ENCODE measurements around the gene CRKL. TPM values are rescaled to one million over a fixed set of nuclear protein-coding genes. Genes with fewer than 3 reads are reported as not detected.

Gene CRKL
- polyA plus RNA-seq, 3 donors = 26.0 to 37.5 (median 29.4) TPM

DNA sequence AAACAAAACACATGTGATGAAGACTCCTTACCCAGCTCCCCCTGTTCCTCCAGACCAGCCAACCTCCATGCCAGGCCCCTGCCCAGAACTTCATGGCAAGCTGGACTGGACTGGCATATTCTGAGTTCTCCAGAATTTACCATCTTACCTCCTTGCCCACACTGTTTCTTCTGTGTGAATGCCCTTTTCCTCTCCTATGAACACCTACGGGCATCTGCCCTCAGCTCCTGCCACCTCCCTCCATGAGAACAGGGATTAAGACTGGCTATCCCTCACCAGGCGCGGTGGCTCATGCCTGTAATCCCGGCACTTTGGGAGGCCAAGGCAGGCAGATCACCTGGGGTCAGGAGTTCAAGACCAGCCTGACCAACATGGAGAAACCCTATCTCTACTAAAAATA lies 43.4 kb downstream of the CRKL start:
- intact Hi-C loops (cut with micrococcal nuclease) = loop anchor here (5.0 to 10.0 kb wide), 2 partner anchors 52 to 64 kb away; no protein-coding TSS in a partner anchor
- peaks cover 15 to 23% (median 18%) of the 10 kb centered on the region in 3 donors for H3K27me3 Mint-ChIP-seq (ENCODE audit: low read depth in 3 of 3)
- DNase-seq = no peak

DNA sequence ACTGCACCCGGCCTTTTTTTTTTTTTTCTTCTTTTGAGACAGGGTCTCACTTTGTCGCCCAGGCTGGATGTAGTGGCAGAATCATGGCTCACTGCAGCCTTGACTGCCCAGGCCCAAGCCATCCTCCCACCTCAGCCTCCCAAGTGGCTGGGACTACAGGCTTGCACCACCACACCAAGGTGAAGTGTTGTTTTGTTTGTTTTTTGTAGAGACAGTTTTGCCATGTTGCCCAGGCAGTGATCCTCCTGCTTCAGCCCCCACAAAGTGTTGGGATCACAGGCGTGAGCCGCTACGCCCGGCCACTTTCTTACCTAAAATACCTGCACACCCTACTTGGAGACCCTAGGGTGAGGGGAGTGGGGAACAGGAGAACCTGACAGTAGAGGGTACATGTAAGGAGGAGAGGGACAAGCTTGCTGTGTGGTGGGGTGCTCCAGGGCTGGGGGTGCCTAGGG lies 45.3 kb downstream of the CRKL start:
- peak overlapping the region in 5 of 7 donors; percentile 14 to 90 (median 77) for H3K27ac Mint-ChIP-seq
- peaks cover 47 to 61% of the 10 kb centered on the region in 2 donors for H3K4me1 ChIP-seq (ENCODE audit: control insufficient read depth in 1 of 2, insufficient read depth in 2 of 2, low read length in 2 of 2)
- peak overlapping the region in 1 of 2 donors; percentile 22 for H3K27ac ChIP-seq (ENCODE audit: low read depth in 1 of 2, low read length in 2 of 2)
- H2AFZ ChIP-seq (ENCODE audit: insufficient read depth, low read depth, low read length, poor library complexity, severe bottlenecking) = no peak overlapping the region
- no peak overlapping the region for H3K9ac ChIP-seq (ENCODE audit: insufficient read depth, low read length, poor library complexity, severe bottlenecking)
- H3K4me3 ChIP-seq (replicated peaks in 1 of 3; ENCODE audit: low read depth in 2 of 3, low read length in 3 of 3) = no peak overlapping the region
- peaks cover 3 to 16% of the 10 kb centered on the region in 2 donors for H3K27me3 ChIP-seq (ENCODE audit: control insufficient read depth in 2 of 2, insufficient read depth in 2 of 2, low read length in 2 of 2)
- DNase-seq = no peak
- H3K4me1 Mint-ChIP-seq = peaks cover 48% of the 10 kb centered on the region
- no peaks in the 10 kb centered on the region for H3K9me3 ChIP-seq (replicated peaks in 1 of 2; ENCODE audit: control insufficient read depth in 1 of 2, insufficient read depth in 1 of 2, low read length in 2 of 2)
- peaks cover 21 to 23% of the 10 kb centered on the region in 2 donors for H3K36me3 Mint-ChIP-seq
- no peaks in the 10 kb centered on the region for H4K20me1 ChIP-seq (ENCODE audit: insufficient read depth, low read length)
- peaks cover 18 to 29% (median 26%) of the 10 kb centered on the region in 3 donors for H3K27me3 Mint-ChIP-seq (ENCODE audit: low read depth in 3 of 3)
- no peak overlapping the region for H3K4me2 ChIP-seq (replicated peaks; ENCODE audit: extremely low read depth, low read length, poor library complexity, severe bottlenecking)
- intact Hi-C loops (cut with micrococcal nuclease) = loop anchor here (5.0 to 10.0 kb wide), 2 partner anchors 50 to 62 kb away; no protein-coding TSS in a partner anchor
- WGBS (ENCODE audit: insufficient coverage) = no CpG with 5 or more reads among the region's 6 CpGs
- peaks cover 0 to 9% (median 0%) of the 10 kb centered on the region in 7 donors for H3K9me3 Mint-ChIP-seq
- H3K36me3 ChIP-seq (replicated peaks in 1 of 2; ENCODE audit: control insufficient read depth in 1 of 2, insufficient read depth in 2 of 2, low read length in 2 of 2) = peaks cover 0 to 7% of the 10 kb centered on the region in 2 donors
- peaks cover 23% of the 10 kb centered on the region for H3K79me2 ChIP-seq (ENCODE audit: insufficient read depth, low read length)
- TF ChIP-seq, protein P1, sequence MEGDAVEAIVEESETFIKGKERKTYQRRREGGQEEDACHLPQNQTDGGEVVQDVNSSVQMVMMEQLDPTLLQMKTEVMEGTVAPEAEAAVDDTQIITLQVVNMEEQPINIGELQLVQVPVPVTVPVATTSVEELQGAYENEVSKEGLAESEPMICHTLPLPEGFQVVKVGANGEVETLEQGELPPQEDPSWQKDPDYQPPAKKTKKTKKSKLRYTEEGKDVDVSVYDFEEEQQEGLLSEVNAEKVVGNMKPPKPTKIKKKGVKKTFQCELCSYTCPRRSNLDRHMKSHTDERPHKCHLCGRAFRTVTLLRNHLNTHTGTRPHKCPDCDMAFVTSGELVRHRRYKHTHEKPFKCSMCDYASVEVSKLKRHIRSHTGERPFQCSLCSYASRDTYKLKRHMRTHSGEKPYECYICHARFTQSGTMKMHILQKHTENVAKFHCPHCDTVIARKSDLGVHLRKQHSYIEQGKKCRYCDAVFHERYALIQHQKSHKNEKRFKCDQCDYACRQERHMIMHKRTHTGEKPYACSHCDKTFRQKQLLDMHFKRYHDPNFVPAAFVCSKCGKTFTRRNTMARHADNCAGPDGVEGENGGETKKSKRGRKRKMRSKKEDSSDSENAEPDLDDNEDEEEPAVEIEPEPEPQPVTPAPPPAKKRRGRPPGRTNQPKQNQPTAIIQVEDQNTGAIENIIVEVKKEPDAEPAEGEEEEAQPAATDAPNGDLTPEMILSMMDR (IDR thresholded peaks at IDR 0.05) = no peak
- no peak overlapping the region for H3K4me3 Mint-ChIP-seq

More for the DNA sequence above, 43.4 kb downstream of the CRKL start:
- TF ChIP-seq, protein P1 (IDR thresholded peaks at IDR 0.05) = no peak
- Histone ChIP-seq H3K27me3 (ENCODE audit: control insufficient read depth in 2 of 2, insufficient read depth in 2 of 2, low read length in 2 of 2) (peaks cover 3 to 16% of the 10 kb centered on the region in 2 donors), H3K36me3 (replicated peaks in 1 of 2; ENCODE audit: control insufficient read depth in 1 of 2, insufficient read depth in 2 of 2, low read length in 2 of 2) (peaks cover 0 to 7% of the 10 kb centered on the region in 2 donors), H3K27ac (ENCODE audit: low read depth in 1 of 2, low read length in 2 of 2) (peak overlapping the region in 1 of 2 donors; percentile 36), H3K79me2 (ENCODE audit: insufficient read depth, low read length) (peaks cover 42% of the 10 kb centered on the region), H2AFZ (ENCODE audit: insufficient read depth, low read depth, low read length, poor library complexity, severe bottlenecking) (no peak overlapping the region), H4K20me1 (ENCODE audit: insufficient read depth, low read length) (no peaks in the 10 kb centered on the region), H3K4me3 (replicated peaks in 1 of 3; ENCODE audit: low read depth in 2 of 3, low read length in 3 of 3) (no peak overlapping the region), H3K9me3 (replicated peaks in 1 of 2; ENCODE audit: control insufficient read depth in 1 of 2, insufficient read depth in 1 of 2, low read length in 2 of 2) (no peaks in the 10 kb centered on the region), H3K4me1 (ENCODE audit: control insufficient read depth in 1 of 2, insufficient read depth in 2 of 2, low read length in 2 of 2) (peaks cover 38 to 55% of the 10 kb centered on the region in 2 donors), H3K9ac (ENCODE audit: insufficient read depth, low read length, poor library complexity, severe bottlenecking) (no peak overlapping the region), H3K4me2 (replicated peaks; ENCODE audit: extremely low read depth, low read length, poor library complexity, severe bottlenecking) (no peak overlapping the region)
- 89% methylated on average over 1 of the region's 4 CpGs for WGBS (ENCODE audit: insufficient coverage)
- Mint-ChIP-seq H3K36me3 (peaks cover 19 to 23% of the 10 kb centered on the region in 2 donors), H3K27ac (peak overlapping the region in 3 of 7 donors; percentile 23 to 76 (median 43)), H3K4me3 (no peak overlapping the region), H3K9me3 (peaks cover 0 to 9% (median 0%) of the 10 kb centered on the region in 7 donors), H3K4me1 (peaks cover 45% of the 10 kb centered on the region)

Measured in CD14-positive monocyte (primary cell).